Keratinocyte (primary cell): ENCODE measurements around the gene OR5B12.

ENCODE experiments used
- CTCF ChIP-seq, 3 experiments: IDR thresholded peaks in 1 of 3; conservative IDR thresholded peaks in 1 of 3; optimal IDR thresholded peaks in 1 of 3; 2 replicates in 2 of 3; 3 replicates in 1 of 3; pipeline versions ENCODE3 to v1.5.1; 2011; ENCODE audit warnings: low read length in 3 of 3, mild to moderate bottlenecking in 3 of 3, moderate library complexity in 2 of 3, control low read depth in 1 of 3, inconsistent platforms in 1 of 3; ENCODE audit not compliant: insufficient read depth in 2 of 3; ENCODE audit errors: extremely low read depth in 1 of 3
- EZH2 ChIP-seq: IDR thresholded peaks from one replicate; pipeline ENCODE4 v1.6.1; 2012; ENCODE audit warnings: inconsistent platforms, mild to moderate bottlenecking, low read length, moderate library complexity

GRCh38 chr11:58485961-58486360 is 43.9 kb upstream of the OR5B12 start:
- TF ChIP-seq CTCF (optimal IDR thresholded peaks at IDR 0.05 in 1 of 3, IDR thresholded peaks at IDR 0.05 in 1 of 3, conservative IDR thresholded peaks at IDR 0.05 in 1 of 3; ENCODE audit: extremely low read depth in 1 of 3, insufficient read depth in 2 of 3, low read length in 3 of 3) (no peak), EZH2 (no peak)
